ENCODE data around the gene ALOXE3.
A peak's percentile ranks its signal among the peaks of the same experiment; 100 is the strongest.

The ALOXE3 gene

DNA sequence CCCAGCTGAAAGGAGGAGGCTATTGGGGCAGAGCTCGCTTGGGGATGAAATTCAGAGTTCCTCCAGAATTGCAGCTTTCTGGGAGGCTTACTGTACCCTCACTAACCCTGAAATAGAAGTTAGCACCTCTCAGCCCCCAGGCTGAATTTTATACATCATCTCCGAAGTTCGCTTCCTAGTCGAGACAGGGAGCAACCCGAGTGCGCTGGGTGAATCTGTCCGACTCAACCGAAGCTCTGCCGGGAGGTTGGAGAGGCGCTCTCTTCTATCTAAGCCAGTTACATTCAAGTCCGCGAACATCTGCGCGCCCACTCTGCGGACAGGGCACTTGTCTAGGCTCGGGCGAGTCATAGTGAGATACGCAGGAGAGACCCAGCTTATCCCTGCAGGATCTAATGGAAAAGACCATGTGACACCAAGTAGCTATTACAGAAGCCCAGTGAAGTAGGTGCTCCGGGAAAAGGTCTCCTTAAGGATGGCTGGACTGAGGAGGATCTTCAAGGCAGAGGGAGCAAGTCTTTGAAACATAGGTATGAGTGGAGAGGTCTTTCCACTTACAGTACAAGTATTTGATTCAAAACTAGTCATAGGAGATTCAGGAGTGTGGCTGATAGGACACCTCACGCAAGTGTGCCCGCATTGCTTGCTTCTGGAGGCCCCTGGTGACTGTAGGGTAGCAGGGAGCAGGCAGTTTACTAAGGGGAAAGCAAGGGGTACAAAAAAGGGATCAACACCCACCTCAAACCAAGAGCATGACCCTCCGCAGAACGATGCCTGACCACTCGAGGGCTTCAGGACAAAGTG lies 6.2 kb upstream of the ALOXE3 start:
- WGBS (ENCODE audit: extremely low coverage, insufficient coverage, insufficient read length) = no CpG with 5 or more reads among the region's 24 CpGs
- no peak overlapping the region for H2AK5ac ChIP-seq (ENCODE audit: low read length)
- H4K12ac ChIP-seq (ENCODE audit: low read depth, low read length) = no peak overlapping the region
- peaks cover 26 to 41% of the 10 kb centered on the region in 2 experiments for H3K4me1 ChIP-seq (ENCODE audit: control insufficient read depth in 1 of 2, insufficient read depth in 2 of 2, low read length in 2 of 2)
- H3K14ac ChIP-seq (ENCODE audit: low read length) = no peak overlapping the region
- peak in 1 of 2 donors; percentile 31 for DNase-seq
- H2BK5ac ChIP-seq (ENCODE audit: low read depth, low read length, poor library complexity) = no peak overlapping the region
- no peak overlapping the region for H3K27ac ChIP-seq (ENCODE audit: low read depth, low read length)
- H3K79me2 ChIP-seq (ENCODE audit: control insufficient read depth, insufficient read depth, low read length, poor library complexity) = no peaks in the 10 kb centered on the region
- no peak overlapping the region for H3K18ac ChIP-seq (ENCODE audit: low read length)
- H3K23ac ChIP-seq (ENCODE audit: low read length) = no peak overlapping the region
- no peak overlapping the region for H2BK120ac ChIP-seq (ENCODE audit: insufficient read depth, low read length, poor library complexity)
- peak overlapping the region; percentile 58 for H3K4me3 ChIP-seq (ENCODE audit: low read depth, low read length)
- H3K4ac ChIP-seq (ENCODE audit: low read depth, low read length) = no peak overlapping the region
- no peak overlapping the region for H4K91ac ChIP-seq (ENCODE audit: low read depth, low read length)
- no peak overlapping the region for H4K8ac ChIP-seq (ENCODE audit: low read depth, low read length)
- H2AFZ ChIP-seq (ENCODE audit: insufficient read depth, low read length, poor library complexity) = no peak overlapping the region
- H3K4me2 ChIP-seq (ENCODE audit: low read length) = peak overlapping the region; percentile 80
- H3K9me3 ChIP-seq (ENCODE audit: insufficient read depth, low read depth, low read length) = peaks cover 3% of the 10 kb centered on the region
- H3K36me3 ChIP-seq (ENCODE audit: control insufficient read depth in 1 of 2, insufficient read depth in 2 of 2, low read length in 2 of 2) = no peaks in the 10 kb centered on the region
- no peak overlapping the region for H2BK12ac ChIP-seq (ENCODE audit: low read length)
- H3K27me3 ChIP-seq (ENCODE audit: insufficient read depth, low read length) = peaks cover 38% of the 10 kb centered on the region
- no peaks in the 10 kb centered on the region for H3K79me1 ChIP-seq (ENCODE audit: low read length)
- H3K9ac ChIP-seq (ENCODE audit: low read length) = no peak overlapping the region

DNA sequence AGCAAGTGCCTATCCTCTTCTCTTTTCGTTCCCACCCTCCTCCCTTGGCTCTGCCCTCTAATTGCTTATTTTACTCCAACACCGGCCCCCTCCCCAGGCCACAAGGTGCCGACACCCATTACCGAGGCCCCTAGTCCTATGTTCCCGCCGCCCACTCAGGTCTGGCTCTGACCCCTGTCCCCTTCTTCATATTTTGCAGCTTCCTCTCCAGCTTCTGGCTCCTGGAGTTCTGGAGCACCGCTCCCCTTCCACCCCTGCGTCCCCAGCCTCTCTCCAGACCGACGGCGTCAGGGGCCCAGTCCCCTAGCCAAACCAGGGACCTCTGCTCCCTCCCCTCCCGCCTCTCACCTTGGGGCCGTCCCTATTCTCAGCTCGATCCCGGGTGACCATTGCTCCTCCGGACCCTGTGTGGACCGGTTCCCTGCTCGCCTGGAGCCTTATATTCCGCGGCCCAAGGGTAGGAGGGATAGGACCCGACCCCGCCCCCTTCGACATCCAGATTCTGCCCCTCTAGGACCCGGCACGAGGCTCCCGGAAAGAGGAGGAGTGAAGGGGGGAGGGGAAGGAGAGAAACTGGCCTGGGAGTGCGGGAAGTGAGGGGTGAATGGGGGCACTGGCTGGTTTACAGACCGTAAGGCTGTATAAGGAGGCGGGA lies 5.5 kb upstream of the ALOXE3 start, which contains the start of gene HES7:
Gene HES7 (minus strand): TSS at position 412 of the 655 bp plus-strand sequence. CDS start 22 bp downstream, at position 390.
- no peaks in the 10 kb centered on the region for H3K79me2 ChIP-seq (ENCODE audit: control insufficient read depth, insufficient read depth, low read length, poor library complexity)
- H3K14ac ChIP-seq (ENCODE audit: low read length) = no peak within 1 kb of the TSS
- no peak within 1 kb of the TSS for H3K18ac ChIP-seq (ENCODE audit: low read length)
- H3K4ac ChIP-seq (ENCODE audit: low read depth, low read length) = no peak within 1 kb of the TSS
- H3K4me3 ChIP-seq (ENCODE audit: low read depth, low read length) = peak within 1 kb of the TSS; percentile 71
- no CpG with 5 or more reads among the region's 29 CpGs for WGBS (ENCODE audit: extremely low coverage, insufficient coverage, insufficient read length)
- H3K27me3 ChIP-seq (ENCODE audit: insufficient read depth, low read length) = peaks cover 38% of the 10 kb centered on the region
- no peaks in the 10 kb centered on the region for H3K36me3 ChIP-seq (ENCODE audit: control insufficient read depth in 1 of 2, insufficient read depth in 2 of 2, low read length in 2 of 2)
- H3K79me1 ChIP-seq (ENCODE audit: low read length) = no peaks in the 10 kb centered on the region
- H2BK120ac ChIP-seq (ENCODE audit: insufficient read depth, low read length, poor library complexity) = no peak within 1 kb of the TSS
- DNase-seq = peak in 1 of 2 donors; percentile 7
- H4K12ac ChIP-seq (ENCODE audit: low read depth, low read length) = no peak within 1 kb of the TSS
- H3K4me1 ChIP-seq (ENCODE audit: control insufficient read depth in 1 of 2, insufficient read depth in 2 of 2, low read length in 2 of 2) = peaks cover 26 to 41% of the 10 kb centered on the region in 2 experiments
- no peak within 1 kb of the TSS for H3K27ac ChIP-seq (ENCODE audit: low read depth, low read length)
- peak within 1 kb of the TSS; percentile 80 for H3K4me2 ChIP-seq (ENCODE audit: low read length)
- peaks cover 3% of the 10 kb centered on the region for H3K9me3 ChIP-seq (ENCODE audit: insufficient read depth, low read depth, low read length)
- no peak within 1 kb of the TSS for H4K8ac ChIP-seq (ENCODE audit: low read depth, low read length)
- no peak within 1 kb of the TSS for H2BK5ac ChIP-seq (ENCODE audit: low read depth, low read length, poor library complexity)
- no peak within 1 kb of the TSS for H4K91ac ChIP-seq (ENCODE audit: low read depth, low read length)
- no peak within 1 kb of the TSS for H2AFZ ChIP-seq (ENCODE audit: insufficient read depth, low read length, poor library complexity)
- no peak within 1 kb of the TSS for H2BK12ac ChIP-seq (ENCODE audit: low read length)
- H3K23ac ChIP-seq (ENCODE audit: low read length) = no peak within 1 kb of the TSS
- H3K9ac ChIP-seq (ENCODE audit: low read length) = no peak within 1 kb of the TSS
- no peak within 1 kb of the TSS for H2AK5ac ChIP-seq (ENCODE audit: low read length)

DNA sequence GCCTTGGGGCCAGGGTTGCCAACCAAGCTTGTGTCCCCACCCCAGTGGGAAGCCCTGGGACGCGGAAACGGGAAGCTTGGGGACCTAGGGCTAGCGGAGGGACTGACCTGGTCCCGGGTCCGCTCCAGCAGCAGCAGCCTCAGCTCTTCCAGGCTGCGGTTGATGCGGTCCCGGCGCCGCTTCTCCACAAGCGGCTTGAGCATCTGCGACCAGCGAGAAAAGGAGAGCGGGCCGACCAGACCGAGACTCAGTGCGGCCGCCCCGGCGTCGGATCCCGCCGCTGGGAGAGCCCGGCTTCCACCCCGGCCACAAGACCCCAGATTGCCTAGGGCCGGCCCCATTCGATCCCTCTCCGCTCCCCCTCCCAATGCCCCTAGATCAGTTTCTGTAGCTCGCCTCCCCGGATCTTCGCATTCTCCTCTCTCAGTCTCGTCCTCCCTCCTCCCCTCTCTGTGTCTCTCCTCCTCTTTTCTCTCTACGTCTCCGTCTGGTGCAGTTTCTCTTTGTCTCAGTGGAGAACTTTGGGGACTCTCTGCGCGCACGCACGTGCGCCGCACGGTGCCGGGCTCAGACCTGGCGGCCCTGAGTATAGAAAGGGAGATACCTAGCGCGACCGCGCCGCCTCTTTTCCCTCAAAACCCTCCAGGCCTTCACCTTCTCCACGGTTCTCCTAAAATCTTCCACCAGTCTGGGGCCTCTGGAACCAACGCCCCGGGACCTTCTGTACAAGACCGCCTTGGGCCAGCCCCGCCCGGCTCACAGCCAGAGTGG lies 4.8 kb upstream of the ALOXE3 start:
- no peaks in the 10 kb centered on the region for H3K36me3 ChIP-seq (ENCODE audit: control insufficient read depth in 1 of 2, insufficient read depth in 2 of 2, low read length in 2 of 2)
- H3K4me2 ChIP-seq (ENCODE audit: low read length) = peak overlapping the region; percentile 80
- no peak overlapping the region for H2AK5ac ChIP-seq (ENCODE audit: low read length)
- no peaks in the 10 kb centered on the region for H3K79me1 ChIP-seq (ENCODE audit: low read length)
- no peak overlapping the region for H3K14ac ChIP-seq (ENCODE audit: low read length)
- peak overlapping the region; percentile 71 for H3K4me3 ChIP-seq (ENCODE audit: low read depth, low read length)
- no peak overlapping the region for H4K12ac ChIP-seq (ENCODE audit: low read depth, low read length)
- H3K9me3 ChIP-seq (ENCODE audit: insufficient read depth, low read depth, low read length) = peaks cover 3% of the 10 kb centered on the region
- H3K4me1 ChIP-seq (ENCODE audit: control insufficient read depth in 1 of 2, insufficient read depth in 2 of 2, low read length in 2 of 2) = peaks cover 26 to 45% of the 10 kb centered on the region in 2 experiments
- H2BK5ac ChIP-seq (ENCODE audit: low read depth, low read length, poor library complexity) = no peak overlapping the region
- H4K8ac ChIP-seq (ENCODE audit: low read depth, low read length) = no peak overlapping the region
- peaks cover 38% of the 10 kb centered on the region for H3K27me3 ChIP-seq (ENCODE audit: insufficient read depth, low read length)
- no peak overlapping the region for H2BK120ac ChIP-seq (ENCODE audit: insufficient read depth, low read length, poor library complexity)
- no peak overlapping the region for H2BK12ac ChIP-seq (ENCODE audit: low read length)
- no CpG with 5 or more reads among the region's 55 CpGs for WGBS (ENCODE audit: extremely low coverage, insufficient coverage, insufficient read length)
- no peaks in the 10 kb centered on the region for H3K79me2 ChIP-seq (ENCODE audit: control insufficient read depth, insufficient read depth, low read length, poor library complexity)
- no peak overlapping the region for H3K18ac ChIP-seq (ENCODE audit: low read length)
- no peak overlapping the region for H4K91ac ChIP-seq (ENCODE audit: low read depth, low read length)
- H3K23ac ChIP-seq (ENCODE audit: low read length) = no peak overlapping the region
- no peak overlapping the region for H3K4ac ChIP-seq (ENCODE audit: low read depth, low read length)
- no peak overlapping the region for H3K27ac ChIP-seq (ENCODE audit: low read depth, low read length)
- DNase-seq = peak in 1 of 2 donors; percentile 25
- H3K9ac ChIP-seq (ENCODE audit: low read length) = no peak overlapping the region
- H2AFZ ChIP-seq (ENCODE audit: insufficient read depth, low read length, poor library complexity) = no peak overlapping the region

DNA sequence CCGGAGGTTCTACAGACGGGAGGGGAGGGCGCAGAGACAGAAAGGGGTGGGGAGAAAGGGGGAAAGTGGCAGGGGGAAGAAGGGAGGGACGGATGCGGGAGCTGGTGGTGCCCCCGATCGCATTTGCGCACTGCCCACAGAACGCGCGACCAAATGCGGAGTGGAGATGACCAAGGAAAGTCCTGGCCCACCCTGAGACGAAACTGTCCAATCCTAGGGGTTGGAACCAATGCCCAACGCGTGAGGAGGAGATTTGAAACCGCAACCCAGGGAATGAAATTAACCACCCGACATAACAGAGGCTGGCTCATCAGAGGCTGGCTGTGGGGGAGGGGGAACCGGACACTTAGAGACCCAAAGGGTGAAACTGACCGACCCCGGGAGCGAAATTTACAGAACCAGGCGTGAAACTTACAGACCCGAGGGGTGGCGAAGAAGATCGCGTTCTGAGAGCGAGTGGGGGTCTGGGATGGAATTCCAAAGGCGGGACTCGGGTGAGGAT lies 4.2 kb upstream of the ALOXE3 start:
- Histone ChIP-seq H3K4me2 (ENCODE audit: low read length) (peak overlapping the region; percentile 80), H2BK120ac (ENCODE audit: insufficient read depth, low read length, poor library complexity) (no peak overlapping the region), H2AFZ (ENCODE audit: insufficient read depth, low read length, poor library complexity) (no peak overlapping the region), H3K9me3 (ENCODE audit: insufficient read depth, low read depth, low read length) (peaks cover 3% of the 10 kb centered on the region), H3K4me1 (ENCODE audit: control insufficient read depth in 1 of 2, insufficient read depth in 2 of 2, low read length in 2 of 2) (peaks cover 28 to 49% of the 10 kb centered on the region in 2 experiments), H4K12ac (ENCODE audit: low read depth, low read length) (no peak overlapping the region), H3K27me3 (ENCODE audit: insufficient read depth, low read length) (peaks cover 39% of the 10 kb centered on the region), H4K91ac (ENCODE audit: low read depth, low read length) (no peak overlapping the region), H3K36me3 (ENCODE audit: control insufficient read depth in 1 of 2, insufficient read depth in 2 of 2, low read length in 2 of 2) (no peaks in the 10 kb centered on the region), H4K8ac (ENCODE audit: low read depth, low read length) (no peak overlapping the region), H3K79me1 (ENCODE audit: low read length) (no peaks in the 10 kb centered on the region), H3K14ac (ENCODE audit: low read length) (no peak overlapping the region), H3K79me2 (ENCODE audit: control insufficient read depth, insufficient read depth, low read length, poor library complexity) (no peaks in the 10 kb centered on the region), H3K4ac (ENCODE audit: low read depth, low read length) (no peak overlapping the region), H3K9ac (ENCODE audit: low read length) (no peak overlapping the region), H3K27ac (ENCODE audit: low read depth, low read length) (no peak overlapping the region), H3K23ac (ENCODE audit: low read length) (no peak overlapping the region), H2BK12ac (ENCODE audit: low read length) (no peak overlapping the region), H3K4me3 (ENCODE audit: low read depth, low read length) (peak overlapping the region; percentile 71), H2AK5ac (ENCODE audit: low read length) (no peak overlapping the region), H3K18ac (ENCODE audit: low read length) (no peak overlapping the region), H2BK5ac (ENCODE audit: low read depth, low read length, poor library complexity) (no peak overlapping the region)
- WGBS (ENCODE audit: extremely low coverage, insufficient coverage, insufficient read length) = no CpG with 5 or more reads among the region's 29 CpGs
- peak in 1 of 2 donors; percentile 15 for DNase-seq

All from trophoblast cell (in vitro differentiated cells and primary cell).